GM20000 (cell line): Measurements from ENCODE around the gene BDP1.
"Not testable (repeated sequence)": the region's sequence is repeated elsewhere in the genome, so short reads cannot be mapped to it uniquely, and the experiment has no call there.

Source experiments
- DNase-seq: peaks from one replicate; pipeline ENCODE4 v3.0.0; 2012; ENCODE audit warnings: low spot score
- CTCF ChIP-seq: IDR thresholded peaks from 2 replicates; pipeline ENCODE4 v1.5.1; 2012; ENCODE audit warnings: mild to moderate bottlenecking, control low read depth; ENCODE audit errors: extremely low read depth, missing control alignments

Gene BDP1

GRCh38 chr5:71596169-71596568 is 140.7 kb downstream of the BDP1 start:
- DNase-seq = no peak
- no peak for TF ChIP-seq CTCF

DNA sequence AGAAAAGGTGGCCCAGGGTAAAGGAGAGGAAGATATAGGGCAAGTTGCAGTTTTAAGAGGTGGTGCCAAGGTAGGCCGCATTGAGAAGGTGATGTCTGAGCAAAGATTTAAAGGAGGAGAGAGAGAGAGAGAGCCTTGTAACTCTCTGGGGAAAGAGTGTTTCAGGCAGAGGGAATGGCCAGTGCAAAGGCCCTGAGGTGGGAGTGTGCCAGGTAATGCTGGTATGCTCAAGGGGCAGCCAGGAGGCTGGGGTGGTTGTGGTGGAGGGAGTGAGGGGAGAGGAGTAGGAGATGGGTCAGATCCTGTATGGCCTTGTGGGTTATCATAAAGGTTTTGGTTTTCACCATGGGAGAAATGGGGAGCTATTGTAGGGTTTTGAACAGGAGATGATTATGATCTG is 141.6 kb downstream of the BDP1 start:
- TF ChIP-seq CTCF = no peak
- DNase-seq = no peak

- no peak for DNase-seq
- TF ChIP-seq CTCF = no peak
These were observed 145.3 kb downstream of the BDP1 start for GRCh38 chr5:71600783-71601182.

DNA sequence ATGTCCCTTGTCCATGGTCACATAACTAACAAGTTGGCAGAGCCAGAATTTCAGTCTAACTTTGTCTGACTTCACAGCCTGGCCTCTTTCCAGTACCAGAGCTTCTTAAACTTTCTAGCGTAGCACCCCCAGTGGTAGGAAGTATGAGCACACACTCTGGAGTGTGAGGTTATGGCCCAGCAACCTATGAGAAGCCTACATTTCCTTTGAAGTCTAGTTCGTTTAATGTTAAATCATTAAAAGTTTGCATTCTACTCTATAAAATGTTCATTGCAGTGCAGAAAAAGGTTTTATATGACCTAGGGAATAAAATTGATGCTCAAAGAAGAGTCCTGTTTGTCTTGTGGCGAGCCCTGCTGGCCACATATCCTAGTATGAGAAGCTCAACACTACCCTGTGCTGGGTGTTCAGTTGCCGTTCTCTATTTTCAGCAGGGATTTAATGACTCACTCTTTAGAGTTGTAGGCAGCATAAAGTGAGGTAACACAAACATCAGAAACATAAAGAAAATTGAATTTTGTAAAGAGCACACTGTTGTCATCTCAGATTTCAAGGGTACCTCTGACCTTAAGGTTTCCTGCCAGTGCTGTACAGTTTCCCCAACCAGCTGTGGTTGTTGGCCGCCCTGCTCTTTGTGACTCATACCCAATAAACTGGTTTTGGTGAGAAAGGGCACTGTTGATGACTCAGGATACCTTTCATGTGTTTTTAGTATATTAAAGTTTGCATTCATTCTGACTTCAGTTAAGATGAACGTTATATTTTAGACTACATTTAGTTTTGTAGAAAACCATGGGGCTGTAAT is 146.0 kb downstream of the BDP1 start:
- DNase-seq = peak; percentile 66
- peak; percentile 51 for TF ChIP-seq CTCF

DNA sequence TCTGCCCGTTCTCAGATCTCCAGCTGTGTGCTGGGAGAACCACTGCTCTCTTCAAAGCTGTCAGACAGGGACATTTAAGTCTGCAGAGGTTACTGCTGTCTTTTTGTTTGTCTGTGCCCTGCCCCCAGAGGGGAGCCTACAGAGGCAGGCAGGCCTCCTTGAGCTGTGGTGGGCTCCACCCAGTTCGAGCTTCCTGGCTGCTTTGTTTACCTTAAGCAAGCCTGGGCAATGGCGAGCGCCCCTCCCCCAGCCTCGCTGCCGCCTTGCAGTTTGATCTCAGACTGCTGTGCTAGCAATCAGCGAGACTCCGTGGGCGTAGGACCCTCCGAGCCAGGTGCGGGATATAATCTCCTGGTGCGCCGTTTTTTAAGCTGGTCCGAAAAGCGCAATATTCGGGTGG is 154.5 kb downstream of the BDP1 start:
- DNase-seq = not testable (repeated sequence)

DNA sequence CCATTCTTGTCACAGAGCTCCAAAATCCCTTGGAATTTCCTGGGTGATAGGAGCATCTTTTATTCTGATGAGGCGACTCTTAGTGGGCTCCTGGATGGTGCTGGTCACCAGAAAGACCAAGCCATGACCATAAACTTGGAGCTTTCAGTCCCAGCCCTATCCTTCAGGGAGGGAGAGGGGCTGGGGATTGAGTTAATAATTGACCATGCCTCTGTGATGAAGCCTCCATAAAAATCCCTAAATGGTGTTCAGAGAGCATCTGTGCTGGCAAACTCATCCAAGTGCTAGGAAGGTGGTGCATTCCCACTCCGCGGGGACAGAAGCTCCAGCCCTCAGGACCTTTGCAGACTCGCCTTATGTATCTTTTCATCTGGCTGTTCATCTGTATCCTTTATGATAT is 160.4 kb downstream of the BDP1 start:
- DNase-seq = no peak
- no peak for TF ChIP-seq CTCF
